Measurements from ENCODE around the gene ZNF579. TPM values are rescaled to one million over a fixed set of nuclear protein-coding genes. Genes with fewer than 3 reads are reported as not detected.

Gene ZNF579
- total and polyA plus RNA-seq, 10 of the 15 experiments (the other 5 are each of a cell fraction or from before 2014, with no cell fraction given) = 0.11 to 11.7 (median 1.5) TPM

DNA sequence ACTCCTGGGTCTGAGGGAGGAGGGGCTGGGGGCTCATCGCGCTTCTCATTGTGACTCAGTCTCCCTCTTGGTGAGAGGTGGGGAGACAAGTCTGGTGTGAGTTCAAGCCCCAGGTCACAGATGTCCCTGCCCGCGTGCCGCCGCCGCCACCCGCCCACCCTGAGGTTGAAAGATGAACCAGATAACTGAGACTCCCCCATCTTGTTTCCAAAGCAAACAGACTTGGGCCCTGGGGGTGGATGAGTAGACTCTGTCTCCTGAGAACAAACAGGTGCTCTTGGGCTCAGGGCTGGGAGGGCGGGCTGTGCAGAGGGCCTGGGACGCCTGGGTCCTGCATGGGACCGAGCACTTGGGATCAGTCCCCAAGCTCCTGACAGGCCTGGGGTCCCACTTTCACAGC, 44.3 kb downstream of the ZNF579 start:
- H3K9me3 ChIP-seq (replicated peaks; ENCODE audit: control insufficient read depth, insufficient read depth, low read length) = no peaks in the 10 kb centered on the region
- 77% methylated on average over 9 of the region's 11 CpGs for WGBS (ENCODE audit: insufficient coverage, insufficient replicate concordance, low lambda C conversion rate, missing lambda C conversion rate)
- no peak for DNase-seq (ENCODE audit: low read depth, low spot score)
- H3K4me1 ChIP-seq (ENCODE audit: control insufficient read depth, insufficient read depth, low read length) = no peaks in the 10 kb centered on the region
- intact Hi-C loops (cut with micrococcal nuclease; ENCODE audit: unreplicated experiment) (no loop called here), in situ Hi-C loops (cut with MboI) (no loop called here)
- BruUV-seq (replicated peaks) = no TSS peak
- no peak overlapping the region for H3K4me3 ChIP-seq
- H3K4me2 ChIP-seq (ENCODE audit: control insufficient read depth, insufficient read depth) = no peak overlapping the region
- FAIRE-seq = no peak
- no peak overlapping the region for H2AFZ ChIP-seq (ENCODE audit: control insufficient read depth, low read depth, low read length)
- CTCF ChIA-PET = no interaction called here
- POLR2A ChIA-PET = no interaction called here
- no peaks in the 10 kb centered on the region for H3K36me3 ChIP-seq (ENCODE audit: control insufficient read depth in 2 of 2, insufficient read depth in 2 of 2, low read length in 1 of 2)
- RAD21 ChIA-PET (ENCODE audit: unreplicated experiment) = interaction anchor here (0.6 kb wide), 1 partner anchor 404 kb away, joined by 3 read pairs; no protein-coding TSS in a partner anchor
- no peak overlapping the region for H3K27ac ChIP-seq (ENCODE audit: control insufficient read depth, insufficient read depth)
- H4K20me1 ChIP-seq (ENCODE audit: control insufficient read depth, insufficient read depth) = no peaks in the 10 kb centered on the region
- no peak for ATAC-seq
- H3K9ac ChIP-seq (ENCODE audit: control insufficient read depth, insufficient read depth, low read length) = no peak overlapping the region
- H3K27me3 ChIP-seq (replicated peaks in 1 of 2; ENCODE audit: control insufficient read depth in 2 of 2, insufficient read depth in 2 of 2, low read length in 1 of 2) = no peaks in the 10 kb centered on the region
- no peaks in the 10 kb centered on the region for H3K79me2 ChIP-seq (ENCODE audit: control insufficient read depth, insufficient read depth, low read length)
- SMC1A ChIA-PET (ENCODE audit: uncharacterized antibody, unreplicated experiment) = interaction anchor here (1.0 kb wide), 1 partner anchor 22 kb away, joined by 4 read pairs; no protein-coding TSS in a partner anchor
- no peak for TF ChIP-seq NFIC (IDR thresholded peaks at IDR 0.05; ENCODE audit: low read depth, low read length)
- TF ChIP-seq, protein P1, sequence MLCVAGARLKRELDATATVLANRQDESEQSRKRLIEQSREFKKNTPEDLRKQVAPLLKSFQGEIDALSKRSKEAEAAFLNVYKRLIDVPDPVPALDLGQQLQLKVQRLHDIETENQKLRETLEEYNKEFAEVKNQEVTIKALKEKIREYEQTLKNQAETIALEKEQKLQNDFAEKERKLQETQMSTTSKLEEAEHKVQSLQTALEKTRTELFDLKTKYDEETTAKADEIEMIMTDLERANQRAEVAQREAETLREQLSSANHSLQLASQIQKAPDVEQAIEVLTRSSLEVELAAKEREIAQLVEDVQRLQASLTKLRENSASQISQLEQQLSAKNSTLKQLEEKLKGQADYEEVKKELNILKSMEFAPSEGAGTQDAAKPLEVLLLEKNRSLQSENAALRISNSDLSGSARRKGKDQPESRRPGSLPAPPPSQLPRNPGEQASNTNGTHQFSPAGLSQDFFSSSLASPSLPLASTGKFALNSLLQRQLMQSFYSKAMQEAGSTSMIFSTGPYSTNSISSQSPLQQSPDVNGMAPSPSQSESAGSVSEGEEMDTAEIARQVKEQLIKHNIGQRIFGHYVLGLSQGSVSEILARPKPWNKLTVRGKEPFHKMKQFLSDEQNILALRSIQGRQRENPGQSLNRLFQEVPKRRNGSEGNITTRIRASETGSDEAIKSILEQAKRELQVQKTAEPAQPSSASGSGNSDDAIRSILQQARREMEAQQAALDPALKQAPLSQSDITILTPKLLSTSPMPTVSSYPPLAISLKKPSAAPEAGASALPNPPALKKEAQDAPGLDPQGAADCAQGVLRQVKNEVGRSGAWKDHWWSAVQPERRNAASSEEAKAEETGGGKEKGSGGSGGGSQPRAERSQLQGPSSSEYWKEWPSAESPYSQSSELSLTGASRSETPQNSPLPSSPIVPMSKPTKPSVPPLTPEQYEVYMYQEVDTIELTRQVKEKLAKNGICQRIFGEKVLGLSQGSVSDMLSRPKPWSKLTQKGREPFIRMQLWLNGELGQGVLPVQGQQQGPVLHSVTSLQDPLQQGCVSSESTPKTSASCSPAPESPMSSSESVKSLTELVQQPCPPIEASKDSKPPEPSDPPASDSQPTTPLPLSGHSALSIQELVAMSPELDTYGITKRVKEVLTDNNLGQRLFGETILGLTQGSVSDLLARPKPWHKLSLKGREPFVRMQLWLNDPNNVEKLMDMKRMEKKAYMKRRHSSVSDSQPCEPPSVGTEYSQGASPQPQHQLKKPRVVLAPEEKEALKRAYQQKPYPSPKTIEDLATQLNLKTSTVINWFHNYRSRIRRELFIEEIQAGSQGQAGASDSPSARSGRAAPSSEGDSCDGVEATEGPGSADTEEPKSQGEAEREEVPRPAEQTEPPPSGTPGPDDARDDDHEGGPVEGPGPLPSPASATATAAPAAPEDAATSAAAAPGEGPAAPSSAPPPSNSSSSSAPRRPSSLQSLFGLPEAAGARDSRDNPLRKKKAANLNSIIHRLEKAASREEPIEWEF (IDR thresholded peaks at IDR 0.05; ENCODE audit: insufficient replicate concordance, low read depth, low read length) = no peak
- TF ChIP-seq MYB (IDR thresholded peaks at IDR 0.05; ENCODE audit: borderline replicate concordance, low read depth, low read length) = no peak
- no peak for TF ChIP-seq MTA2 (IDR thresholded peaks at IDR 0.05; ENCODE audit: low read depth)
